Caco-2 (cell line): ENCODE data around the gene DLL4. TPM values are rescaled to one million over a fixed set of nuclear protein-coding genes. Genes with fewer than 3 reads are reported as not detected.

Experiments
- BruUV-seq: library from RNA; stranded (reverse); fragments of 400-500 nt; replicated peaks from 2 replicates; lab custom pipeline; 2021; lab: Mats Ljungman, UMichigan
- CTCF ChIA-PET: fragments of 300-600 bp; sonication (Branson Sonifier 250); formaldehyde crosslinking; loops from one replicate; lab custom pipeline; 2022; ENCODE audit warnings: antibody characterized with exemption; lab: Charles Lee
- POLR2A ChIA-PET: fragments of 300-600 bp; sonication (Branson Sonifier 250); formaldehyde crosslinking; loops from one replicate; lab custom pipeline; 2022; ENCODE audit warnings: antibody characterized with exemption; lab: Charles Lee
- DNase-seq, 2 experiments: peaks; one replicate each; pipeline versions ENCODE4 v3.0.0 to v3.0.0-alpha.2; 2020 to 2022
- H3K27me3 ChIP-seq: replicated peaks from 2 replicates; pipeline ENCODE4 v1.6.0; 2011; ENCODE audit warnings: low read length; ENCODE audit not compliant: control insufficient read depth, insufficient read depth
- H3K36me3 ChIP-seq: 2 replicates; pipeline ENCODE4 v1.5.1; 2011; ENCODE audit warnings: low read length; ENCODE audit not compliant: control insufficient read depth, insufficient read depth
- H3K4me1 ChIP-seq: fragments of 250-450 bp; sonication (Bioruptor Pico); 2 replicates; pipeline ENCODE4 v1.5.1; 2020; ENCODE audit warnings: mild to moderate bottlenecking
- H3K4me3 ChIP-seq: 2 replicates; pipeline ENCODE4 v1.5.1; 2011; ENCODE audit warnings: low read depth, mild to moderate bottlenecking, control low read depth, low read length
- H3K9me3 ChIP-seq: fragments of 250-450 bp; sonication (Bioruptor Pico); 2 replicates; pipeline ENCODE4 v1.5.1; 2020; ENCODE audit warnings: mild to moderate bottlenecking, moderate library complexity
- H3K27ac Mint-ChIP-seq: one replicate; pipeline ENCODE4 v1.8.0; 2022; ENCODE audit warnings: mixed read lengths; ENCODE audit not compliant: unreplicated experiment
- H3K27me3 Mint-ChIP-seq: one replicate; pipeline ENCODE4 v1.8.0; 2022; ENCODE audit warnings: mixed read lengths; ENCODE audit not compliant: insufficient read depth, unreplicated experiment
- H3K36me3 Mint-ChIP-seq: one replicate; pipeline ENCODE4 v1.8.0; 2022; ENCODE audit warnings: mild to moderate bottlenecking, mixed read lengths; ENCODE audit not compliant: insufficient read depth, unreplicated experiment
- H3K4me1 Mint-ChIP-seq: one replicate; pipeline ENCODE4 v1.8.0; 2022; ENCODE audit warnings: low read depth, mixed read lengths; ENCODE audit not compliant: unreplicated experiment
- H3K4me3 Mint-ChIP-seq: one replicate; pipeline ENCODE4 v1.8.0; 2022; ENCODE audit warnings: mild to moderate bottlenecking, moderate library complexity, mixed read lengths; ENCODE audit not compliant: unreplicated experiment
- H3K9me3 Mint-ChIP-seq: one replicate; pipeline ENCODE4 v1.8.0; 2022; ENCODE audit warnings: mixed read lengths; ENCODE audit not compliant: unreplicated experiment
- CTCF ChIP-seq, 2 experiments: fragments of 200-600 bp in 1 of 2; IDR thresholded peaks; 1 replicate in 1 of 2; 2 replicates in 1 of 2; pipeline versions ENCODE4 v1.5.1 to v1.8.0; 2011 to 2022; ENCODE audit warnings: antibody characterized with exemption in 1 of 2, control low read depth in 1 of 2, inconsistent platforms in 1 of 2, low read depth in 1 of 2, low read length in 1 of 2, mild to moderate bottlenecking in 1 of 2, moderate library complexity in 1 of 2; ENCODE audit not compliant: insufficient read depth in 1 of 2, severe bottlenecking in 1 of 2, unreplicated experiment in 1 of 2
- intact Hi-C: fragments of 100-400 bp; cut with micrococcal nuclease; formaldehyde crosslinking; loops from one replicate; pipeline ENCODE4 v1.10.0; 2022; ENCODE audit not compliant: unreplicated experiment
- total RNA-seq: library from RNA; stranded (reverse); gene quantifications from 2 replicates; pipeline ENCODE4 v1.2.3, GENCODE V29; 2022

The DLL4 gene
- total RNA-seq, 1 experiment from 2014 or later = 3.4 TPM

DNA sequence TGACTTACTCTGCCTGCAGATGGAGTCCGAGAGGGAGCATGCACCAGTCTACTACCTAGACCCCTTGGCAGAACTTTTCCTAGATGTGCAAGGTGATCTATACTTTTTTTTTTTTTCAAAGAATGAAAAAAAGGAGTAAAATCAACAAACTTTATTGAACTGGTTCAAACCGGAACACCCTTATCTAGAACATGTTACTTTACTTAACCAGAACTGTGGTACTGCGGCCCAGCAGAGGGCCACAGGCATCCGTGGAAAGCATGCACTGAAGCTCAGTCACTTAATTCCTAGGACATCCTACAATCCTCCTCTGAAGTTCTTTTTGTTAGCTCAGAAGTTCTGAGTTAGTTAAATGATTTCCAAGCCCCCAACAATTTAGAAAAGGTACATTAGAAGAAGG, 45.7 kb downstream of the DLL4 start:
- H3K4me1 Mint-ChIP-seq = peaks cover 9% of the 10 kb centered on the region
- DNase-seq = no peak
- H3K27me3 Mint-ChIP-seq = no peaks in the 10 kb centered on the region
- intact Hi-C loops = no loop called here
- no peaks in the 10 kb centered on the region for H3K9me3 ChIP-seq
- peaks cover 25% of the 10 kb centered on the region for H3K36me3 Mint-ChIP-seq
- peak in 1 of 2 experiments; percentile 17 for TF ChIP-seq CTCF (IDR thresholded peaks at IDR 0.05; ENCODE audit: insufficient read depth in 1 of 2, low read depth in 1 of 2, low read length in 1 of 2, severe bottlenecking in 1 of 2, unreplicated experiment in 1 of 2)
- no peak overlapping the region for H3K4me3 Mint-ChIP-seq
- no peak overlapping the region for H3K4me3 ChIP-seq
- ChIA-PET CTCF (interaction anchor here (0.5 to 1.8 kb wide), 9 partner anchors 33 to 211 kb away, joined by 3 to 8 read pairs (median 5); partner anchors contain the start of gene DLL4), POLR2A (interaction anchor here (0.7 kb wide), 1 partner anchor 22 kb away, joined by 3 read pairs; the partner anchor contains the start of gene CHAC1)
- H3K27me3 ChIP-seq = no peaks in the 10 kb centered on the region
- H3K36me3 ChIP-seq = no peaks in the 10 kb centered on the region
- 0 out of 2 replicates have a peak, but pooled peaks cover 3% of the 10 kb centered on the region for H3K4me1 ChIP-seq
- H3K27ac Mint-ChIP-seq = no peak overlapping the region
- no peaks in the 10 kb centered on the region for H3K9me3 Mint-ChIP-seq
- BruUV-seq = no TSS peak

DNA sequence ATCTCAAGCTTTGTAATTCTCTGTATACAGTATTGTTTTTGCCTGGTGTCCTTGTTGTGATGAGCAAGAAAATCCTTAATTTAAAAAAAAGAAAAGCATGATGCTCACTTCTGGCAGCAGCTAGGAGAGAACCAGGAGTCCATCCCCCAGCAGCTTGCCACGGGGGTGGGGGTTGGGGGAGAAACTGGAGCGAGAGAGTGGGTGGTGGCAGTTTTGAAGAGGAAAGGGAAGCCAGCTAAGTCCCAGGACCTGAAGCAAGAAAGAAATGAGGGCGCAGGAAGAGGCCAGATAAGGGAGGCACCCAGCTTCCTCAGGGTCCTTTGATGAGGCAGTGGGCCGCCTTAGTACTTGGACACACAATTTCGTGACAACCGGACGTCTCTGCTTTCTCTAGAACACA, 47.7 kb downstream of the DLL4 start:
- peaks cover 43% of the 10 kb centered on the region for H3K36me3 Mint-ChIP-seq
- ChIA-PET POLR2A (interaction anchor here (0.9 to 1.1 kb wide), 2 partner anchors 16 to 24 kb away, joined by 3 to 4 read pairs; partner anchors contain the start of gene CHAC1), CTCF (no interaction called here)
- no TSS peak for BruUV-seq
- H3K27ac Mint-ChIP-seq = no peak overlapping the region
- H3K36me3 ChIP-seq = no peaks in the 10 kb centered on the region; the same call in 1 of the 2 replicates
- no peaks in the 10 kb centered on the region for H3K9me3 ChIP-seq
- DNase-seq = no peak
- TF ChIP-seq CTCF (IDR thresholded peaks at IDR 0.05; ENCODE audit: insufficient read depth in 1 of 2, low read depth in 1 of 2, low read length in 1 of 2, severe bottlenecking in 1 of 2, unreplicated experiment in 1 of 2) = no peak
- H3K4me3 Mint-ChIP-seq = no peak overlapping the region
- H3K4me3 ChIP-seq = no peak overlapping the region
- intact Hi-C loops = no loop called here
- H3K9me3 Mint-ChIP-seq = no peaks in the 10 kb centered on the region
- 0 out of 2 replicates have a peak, but pooled peaks cover 2% of the 10 kb centered on the region for H3K4me1 ChIP-seq
- no peaks in the 10 kb centered on the region for H3K27me3 ChIP-seq
- peaks cover 8% of the 10 kb centered on the region for H3K4me1 Mint-ChIP-seq
- H3K27me3 Mint-ChIP-seq = no peaks in the 10 kb centered on the region

DNA sequence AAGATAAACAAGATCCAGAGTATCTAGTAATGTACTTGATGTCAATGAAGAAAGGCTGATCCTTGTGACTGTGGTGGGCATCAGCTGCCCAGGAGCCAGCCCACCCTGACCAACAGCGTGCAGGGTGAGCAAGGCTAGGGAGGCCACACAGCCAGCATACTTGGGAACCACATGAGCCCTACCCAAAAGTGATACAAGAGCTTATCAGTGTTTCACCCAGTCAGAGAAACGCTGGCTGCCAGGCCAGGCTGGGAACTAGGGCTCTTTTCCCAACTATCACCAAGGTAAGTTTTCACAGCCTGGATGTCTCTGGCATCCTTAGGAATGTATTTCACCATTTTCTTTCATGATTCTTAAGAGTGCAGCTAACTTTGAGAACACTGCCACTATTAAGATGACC, 49.0 kb downstream of the DLL4 start:
- no peaks in the 10 kb centered on the region for H3K9me3 Mint-ChIP-seq
- TF ChIP-seq CTCF (IDR thresholded peaks at IDR 0.05; ENCODE audit: insufficient read depth in 1 of 2, low read depth in 1 of 2, low read length in 1 of 2, severe bottlenecking in 1 of 2, unreplicated experiment in 1 of 2) = no peak
- DNase-seq = no peak
- H3K4me3 ChIP-seq = no peak overlapping the region
- H3K27ac Mint-ChIP-seq = no peak overlapping the region
- H3K36me3 ChIP-seq = no peaks in the 10 kb centered on the region; the same call in 1 of the 2 replicates
- POLR2A ChIA-PET = no interaction called here
- H3K4me3 Mint-ChIP-seq = no peak overlapping the region
- no peaks in the 10 kb centered on the region for H3K9me3 ChIP-seq
- H3K4me1 Mint-ChIP-seq = no peaks in the 10 kb centered on the region
- H3K4me1 ChIP-seq = no peaks in the 10 kb centered on the region
- no peaks in the 10 kb centered on the region for H3K27me3 ChIP-seq
- intact Hi-C loops = no loop called here
- peaks cover 50% of the 10 kb centered on the region for H3K36me3 Mint-ChIP-seq
- no TSS peak for BruUV-seq
- H3K27me3 Mint-ChIP-seq = no peaks in the 10 kb centered on the region
- CTCF ChIA-PET = no interaction called here
